Measurements from ENCODE around the gene UGP2. TPM values are rescaled to one million over a fixed set of nuclear protein-coding genes. Genes with fewer than 3 reads are reported as not detected.
"Not testable (repeated sequence)": the region's sequence is repeated elsewhere in the genome, so short reads cannot be mapped to it uniquely, and the experiment has no call there.

Gene UGP2
- 100 to 1,000 TPM; 115 to 137 (median 123) TPM for polyA plus RNA-seq (ENCODE audit: insufficient read length in 3 of 3)
- long read RNA-seq, donor 1, transcript UGP2-202 (10 exons, 2,136 nt), result major isoform, 13 of 24 reads
- long read RNA-seq, donor 1, partial matches to known transcripts, result 7 of 24 reads
- long read RNA-seq, donor 1, other reads (novel, unspliced or antisense), result 0 of 24 reads
- long read RNA-seq, donor 2, transcript UGP2-201 (10 exons, 2,338 nt), result minor isoform, 5 of 28 reads
- long read RNA-seq, donor 2, transcript UGP2-202 (10 exons, 2,136 nt), result major isoform, 13 of 28 reads
- long read RNA-seq, donor 2, partial matches to known transcripts, result 9 of 28 reads
- long read RNA-seq, donor 2, other reads (novel, unspliced or antisense), result 0 of 28 reads
- long read RNA-seq, donor 3, transcript UGP2-201 (10 exons, 2,338 nt), result minor isoform, 6 of 58 reads
- long read RNA-seq, donor 3, transcript UGP2-202 (10 exons, 2,136 nt), result major isoform, 28 of 58 reads
- long read RNA-seq, donor 3, partial matches to known transcripts, result 21 of 58 reads
- long read RNA-seq, donor 3, other reads (novel, unspliced or antisense), result 0 of 58 reads
- long read RNA-seq, donor 4, transcript UGP2-201 (10 exons, 2,338 nt), result minor isoform, 11 of 28 reads
- long read RNA-seq, donor 4, transcript UGP2-202 (10 exons, 2,136 nt), result major isoform, 17 of 28 reads
- long read RNA-seq, donor 4, partial matches to known transcripts, result 0 of 28 reads
- long read RNA-seq, donor 4, other reads (novel, unspliced or antisense), result 0 of 28 reads
- long read RNA-seq, donor 5, result 0 reads
- long read RNA-seq, donor 6, transcript UGP2-202 (10 exons, 2,136 nt), result major isoform, 17 of 37 reads
- long read RNA-seq, donor 6, partial matches to known transcripts, result 18 of 37 reads
- long read RNA-seq, donor 6, other reads (novel, unspliced or antisense), result 0 of 37 reads
- long read RNA-seq, donor 7, transcript UGP2-202 (10 exons, 2,136 nt), result major isoform, 21 of 39 reads
- long read RNA-seq, donor 7, partial matches to known transcripts, result 13 of 39 reads
- long read RNA-seq, donor 7, other reads (novel, unspliced or antisense), result 0 of 39 reads
- long read RNA-seq, donor 8, transcript UGP2-202 (10 exons, 2,136 nt), result major isoform, 42 of 112 reads
- long read RNA-seq, donor 8, partial matches to known transcripts, result 63 of 112 reads
- long read RNA-seq, donor 8, other reads (novel, unspliced or antisense), result 0 of 112 reads
- long read RNA-seq, donor 9, transcript UGP2-201 (10 exons, 2,338 nt), result minor isoform, 6 of 26 reads
- long read RNA-seq, donor 9, transcript UGP2-202 (10 exons, 2,136 nt), result major isoform, 14 of 26 reads
- long read RNA-seq, donor 9, partial matches to known transcripts, result 5 of 26 reads
- long read RNA-seq, donor 9, other reads (novel, unspliced or antisense), result 0 of 26 reads
- long read RNA-seq, donor 10, transcript UGP2-202 (10 exons, 2,136 nt), result major isoform, 27 of 37 reads
- long read RNA-seq, donor 10, partial matches to known transcripts, result 7 of 37 reads
- long read RNA-seq, donor 10, other reads (novel, unspliced or antisense), result 0 of 37 reads
- long read RNA-seq, donor 11, transcript UGP2-202 (10 exons, 2,136 nt), result major isoform, 20 of 26 reads
- long read RNA-seq, donor 11, partial matches to known transcripts, result 0 of 26 reads
- long read RNA-seq, donor 11, other reads (novel, unspliced or antisense), result 0 of 26 reads
- long read RNA-seq, donor 12, transcript UGP2-202 (10 exons, 2,136 nt), result major isoform, 8 of 33 reads
- long read RNA-seq, donor 12, partial matches to known transcripts, result 23 of 33 reads
- long read RNA-seq, donor 12, other reads (novel, unspliced or antisense), result 0 of 33 reads
- long read RNA-seq, donor 13, transcript UGP2-202 (10 exons, 2,136 nt), result major isoform, 31 of 112 reads
- long read RNA-seq, donor 13, transcript UGP2-201 (10 exons, 2,338 nt), result minor isoform, 8 of 112 reads
- long read RNA-seq, donor 13, partial matches to known transcripts, result 70 of 112 reads
- long read RNA-seq, donor 13, other reads (novel, unspliced or antisense), result 0 of 112 reads
- long read RNA-seq, donor 14, transcript UGP2-202 (10 exons, 2,136 nt), result major isoform, 17 of 31 reads
- long read RNA-seq, donor 14, transcript UGP2-201 (10 exons, 2,338 nt), result minor isoform, 5 of 31 reads
- long read RNA-seq, donor 14, partial matches to known transcripts, result 6 of 31 reads
- long read RNA-seq, donor 14, other reads (novel, unspliced or antisense), result 0 of 31 reads
- long read RNA-seq, donor 15, transcript UGP2-202 (10 exons, 2,136 nt), result major isoform, 8 of 13 reads
- long read RNA-seq, donor 15, partial matches to known transcripts, result 0 of 13 reads
- long read RNA-seq, donor 15, other reads (novel, unspliced or antisense), result 0 of 13 reads
- long read RNA-seq, donor 16, transcript UGP2-207 (11 exons, 2,057 nt), result minor isoform, 8 of 104 reads
- long read RNA-seq, donor 16, transcript UGP2-201 (10 exons, 2,338 nt), result minor isoform, 6 of 104 reads
- long read RNA-seq, donor 16, transcript UGP2-202 (10 exons, 2,136 nt), result major isoform, 68 of 104 reads
- long read RNA-seq, donor 16, partial matches to known transcripts, result 21 of 104 reads
- long read RNA-seq, donor 16, other reads (novel, unspliced or antisense), result 0 of 104 reads

DNA sequence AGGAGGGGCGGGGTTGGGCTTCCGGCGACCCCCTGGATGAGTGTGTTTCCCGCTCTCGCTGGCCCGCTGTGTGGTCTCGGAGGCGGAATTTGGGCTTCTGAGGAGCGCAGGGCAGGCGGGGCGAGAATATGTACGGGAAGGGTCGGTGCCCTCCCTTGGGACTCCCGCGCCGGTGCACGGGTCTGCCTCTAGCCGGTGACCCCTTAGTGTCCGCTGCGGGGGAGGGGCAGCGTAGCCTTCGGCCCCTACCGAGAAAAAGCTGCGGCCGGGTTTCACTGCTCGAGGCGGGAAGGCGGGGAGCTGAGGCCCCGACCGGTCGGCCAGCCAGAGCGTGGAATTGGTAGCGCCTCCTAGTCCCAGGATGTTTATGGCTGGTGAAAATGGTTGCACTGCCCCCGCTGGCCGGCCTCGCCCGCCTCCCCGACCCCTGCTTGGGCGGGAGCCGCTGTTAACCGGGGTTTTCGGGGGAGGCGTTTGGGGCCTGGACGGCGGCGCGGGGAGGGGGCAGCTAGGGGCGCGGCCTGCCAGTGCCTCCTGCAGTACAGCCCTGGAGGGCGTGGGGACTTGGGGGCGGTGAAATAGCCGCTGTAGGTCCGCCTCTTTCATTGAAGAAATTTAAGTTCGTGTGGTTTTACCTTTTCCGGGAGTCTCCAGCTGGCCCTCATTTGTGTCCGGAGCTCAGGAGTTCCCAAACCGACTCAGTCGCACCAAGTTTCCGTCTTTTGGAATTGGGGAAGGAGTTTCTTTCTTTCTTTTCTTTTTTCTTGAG lies at the start of gene UGP2:
UGP2 (plus strand) TSS at position 643 of the 769 bp plus-strand sequence. CDS start 290 bp downstream, outside the sequence.
- peak in 10 of 11 donors; percentile 69 to 89 (median 83) for DNase-seq (ENCODE audit: extremely low read depth in 1 of 11, low read depth in 9 of 11, low spot score in 4 of 11)

DNA sequence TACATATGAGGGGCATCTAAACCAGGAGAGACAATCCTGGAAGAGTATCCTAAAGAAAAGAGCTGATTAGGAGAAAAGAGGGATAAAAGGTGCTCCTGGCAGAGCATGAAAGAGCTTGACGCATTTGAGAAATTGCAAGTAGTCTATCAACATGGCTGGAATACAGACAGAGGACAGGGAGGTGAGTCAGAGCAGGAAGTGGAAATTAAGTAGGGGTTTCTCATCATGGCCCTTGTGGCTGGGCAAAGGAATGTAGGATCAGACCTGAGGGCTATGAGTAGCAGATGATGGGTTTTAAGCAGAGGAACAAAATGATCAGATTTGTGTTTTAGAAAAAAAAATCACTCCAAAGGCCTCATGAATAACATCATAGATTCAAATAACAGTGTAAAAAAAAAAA lies 49.2 kb upstream of the UGP2 start:
- no peak for DNase-seq (ENCODE audit: extremely low read depth in 1 of 11, low read depth in 9 of 11, low spot score in 4 of 11)

DNA sequence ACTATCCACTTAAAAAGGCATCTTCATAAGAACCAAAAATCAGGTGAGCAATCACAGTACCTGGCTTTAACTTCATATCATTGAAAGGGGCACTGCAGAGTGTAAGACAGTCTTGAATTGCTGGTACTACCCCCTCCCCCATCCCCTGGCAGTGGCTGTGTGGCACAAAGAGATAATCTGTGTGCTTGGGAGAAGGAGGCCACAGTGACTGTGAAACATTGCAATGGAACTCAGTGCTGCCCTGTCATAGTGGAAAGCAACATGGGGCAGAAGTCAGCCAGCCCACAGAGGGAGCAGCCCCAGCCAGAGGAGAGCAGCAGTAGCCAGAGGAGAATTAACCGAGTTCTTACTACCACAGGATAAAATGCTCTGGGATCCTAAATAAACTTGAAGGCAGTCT lies 45.3 kb upstream of the UGP2 start:
- DNase-seq (ENCODE audit: extremely low read depth in 1 of 11, low read depth in 9 of 11, low spot score in 4 of 11), result no peak

DNA sequence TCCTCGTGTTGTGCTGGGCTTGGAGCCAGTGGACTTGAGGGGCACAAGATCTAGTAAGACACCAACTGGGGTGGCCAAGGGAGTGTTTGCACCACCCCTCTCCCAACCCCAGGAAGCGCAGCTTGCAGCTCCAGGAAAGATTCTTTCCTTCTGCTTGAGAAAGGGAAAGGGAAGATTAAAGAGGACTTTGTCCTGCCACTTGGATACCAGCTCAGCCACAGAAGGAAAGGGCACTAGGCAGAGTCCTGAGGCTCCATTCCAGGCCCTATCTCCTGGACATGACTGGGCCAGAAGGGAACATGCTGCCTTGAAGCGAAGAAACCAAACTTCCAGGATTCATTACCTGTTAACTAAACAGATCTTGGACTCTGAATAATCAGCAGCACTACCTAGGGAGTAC lies 44.9 kb upstream of the UGP2 start:
- no peak for DNase-seq (ENCODE audit: extremely low read depth in 1 of 11, low read depth in 9 of 11, low spot score in 4 of 11)

DNA sequence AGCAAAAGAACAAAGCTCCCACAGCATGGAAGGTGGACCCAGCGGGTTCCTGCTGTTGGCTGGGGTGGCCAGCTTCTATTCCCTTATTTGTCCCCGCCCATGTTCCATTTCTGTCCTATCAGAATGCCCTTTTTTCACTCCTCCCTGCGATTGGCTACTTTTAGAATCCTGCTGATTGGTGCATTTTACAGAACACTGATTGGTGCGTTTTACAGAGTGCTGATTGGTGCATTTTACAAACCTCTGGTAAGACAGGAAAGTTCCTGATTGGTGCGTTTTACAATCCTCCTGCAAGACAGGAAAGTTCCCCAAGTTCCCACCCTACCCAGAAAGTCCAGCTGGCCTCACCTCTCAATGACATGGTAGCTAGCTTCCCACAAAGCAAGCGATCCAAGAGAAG lies 40.2 kb upstream of the UGP2 start:
- no peak for DNase-seq (ENCODE audit: extremely low read depth in 1 of 11, low read depth in 9 of 11, low spot score in 4 of 11)

DNA sequence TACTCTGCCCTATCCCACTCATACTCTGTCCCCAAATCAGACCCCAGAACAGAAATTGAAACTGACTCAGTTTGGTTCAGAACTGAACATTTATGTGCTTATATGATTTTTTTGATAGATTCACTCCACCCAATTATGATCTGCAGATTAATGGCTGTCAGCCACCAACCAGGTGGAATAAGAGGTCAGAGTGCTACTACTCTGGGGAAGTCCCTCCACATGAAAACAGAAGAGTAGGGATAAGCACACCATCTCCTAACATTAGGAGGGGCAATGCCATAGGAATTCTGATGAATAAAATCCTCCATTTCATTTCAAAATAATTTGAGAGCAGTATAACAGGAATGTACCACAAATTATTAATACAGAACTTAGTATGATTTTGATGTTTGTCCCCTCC lies 36.3 kb upstream of the UGP2 start:
- DNase-seq (ENCODE audit: extremely low read depth in 1 of 11, low read depth in 9 of 11, low spot score in 4 of 11), result no peak

DNA sequence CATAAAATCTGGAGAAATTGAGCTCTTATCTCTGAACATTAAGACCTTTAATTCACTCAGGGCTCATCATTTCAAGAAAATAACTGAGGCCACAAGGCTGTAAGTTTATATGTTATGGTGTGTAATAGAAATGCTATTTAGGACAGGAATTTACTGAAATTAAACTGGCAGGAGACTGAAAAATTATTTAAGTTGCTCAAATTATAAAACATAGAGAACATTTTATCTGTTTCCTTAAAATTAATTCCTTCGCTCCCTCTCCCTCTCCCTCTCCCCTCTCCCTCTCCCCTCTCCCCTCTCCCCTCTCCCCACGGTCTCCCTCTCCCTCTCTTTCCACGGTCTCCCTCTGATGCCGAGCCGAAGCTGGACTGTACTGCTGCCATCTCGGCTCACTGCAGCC lies 33.7 kb upstream of the UGP2 start:
- not testable (repeated sequence) for DNase-seq (ENCODE audit: extremely low read depth in 1 of 11, low read depth in 9 of 11, low spot score in 4 of 11)

DNA sequence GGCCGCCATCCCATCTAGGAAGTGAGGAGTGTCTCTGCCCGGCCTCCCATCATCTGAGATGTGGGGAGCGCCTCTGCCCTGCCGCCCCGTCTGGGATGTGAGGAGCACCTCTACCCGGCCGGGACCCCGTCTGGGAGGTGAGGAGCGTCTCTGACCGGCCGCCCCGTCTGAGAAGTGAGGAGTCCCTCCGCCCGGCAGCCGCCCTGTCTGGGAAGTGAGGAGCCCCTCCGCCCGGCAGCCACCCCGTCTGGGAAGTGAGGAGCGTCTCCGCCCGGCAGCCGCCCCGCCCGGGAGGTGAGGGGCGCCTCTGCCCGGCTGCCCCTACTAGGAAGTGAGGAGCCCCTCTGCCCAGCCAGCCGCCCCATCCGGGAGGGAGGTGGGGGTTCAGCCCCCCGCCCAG lies 32.8 kb upstream of the UGP2 start:
- not testable (repeated sequence) for DNase-seq (ENCODE audit: extremely low read depth in 1 of 11, low read depth in 9 of 11, low spot score in 4 of 11)

DNA sequence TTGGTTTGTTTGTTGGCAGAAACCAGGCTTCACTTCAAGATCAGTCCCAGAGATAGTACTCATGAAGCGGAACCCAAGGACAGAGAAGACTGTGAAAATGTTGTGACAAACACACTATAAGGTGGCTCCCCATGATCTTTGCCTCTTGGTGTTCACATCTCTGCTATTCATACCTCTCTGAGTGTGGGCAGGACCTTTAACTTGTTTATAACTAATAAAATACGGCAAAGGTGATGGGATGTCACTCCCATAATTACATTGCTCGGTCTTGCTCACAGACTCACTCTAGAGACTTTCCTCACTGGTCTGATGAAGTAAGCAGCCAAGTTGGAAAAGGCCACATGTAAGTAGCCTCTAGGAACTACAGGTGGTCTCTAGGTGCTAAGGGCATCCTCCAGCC lies 30.6 kb upstream of the UGP2 start:
- no peak for DNase-seq (ENCODE audit: extremely low read depth in 1 of 11, low read depth in 9 of 11, low spot score in 4 of 11)

DNA sequence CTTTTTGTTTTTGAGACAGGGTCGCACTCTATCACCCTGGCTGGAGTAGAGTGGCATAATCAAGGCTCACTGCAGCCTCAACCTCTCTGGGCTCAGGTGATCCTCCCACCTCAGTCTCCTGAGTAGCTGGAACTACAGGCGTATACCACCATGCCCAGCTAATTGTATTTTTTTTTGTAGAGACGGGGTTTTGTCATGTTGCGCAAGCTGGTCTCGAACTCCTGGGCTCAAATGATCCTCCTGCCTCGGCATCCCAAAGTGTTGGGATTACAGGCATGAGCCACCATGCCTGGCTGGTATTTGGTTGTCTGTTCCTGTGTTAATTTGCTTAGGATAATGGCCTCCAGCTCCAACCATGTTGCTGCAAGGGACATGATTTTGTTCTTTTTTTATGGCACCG lies 29.8 kb upstream of the UGP2 start:
- DNase-seq (ENCODE audit: extremely low read depth in 1 of 11, low read depth in 9 of 11, low spot score in 4 of 11), result not testable (repeated sequence)

DNA sequence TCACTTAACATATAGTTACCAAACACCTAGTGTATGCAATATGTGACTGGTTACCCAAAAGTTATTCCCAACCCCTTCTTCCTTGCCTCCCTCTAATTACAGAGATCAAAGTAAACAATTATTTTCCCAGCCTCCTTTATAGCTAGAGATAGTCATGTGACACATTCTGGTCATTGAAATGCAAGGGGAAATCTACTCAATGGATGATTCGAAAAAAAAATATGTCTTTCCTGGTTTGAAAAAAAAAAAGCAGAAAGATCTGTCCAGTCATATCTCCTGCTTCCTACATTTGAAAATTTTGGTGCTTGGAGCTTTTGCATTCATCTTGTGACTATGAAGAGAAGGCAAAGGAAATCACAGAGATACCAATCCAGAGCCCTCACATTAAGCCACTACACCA lies 27.6 kb upstream of the UGP2 start:
- DNase-seq (ENCODE audit: extremely low read depth in 1 of 11, low read depth in 9 of 11, low spot score in 4 of 11), result no peak

DNA sequence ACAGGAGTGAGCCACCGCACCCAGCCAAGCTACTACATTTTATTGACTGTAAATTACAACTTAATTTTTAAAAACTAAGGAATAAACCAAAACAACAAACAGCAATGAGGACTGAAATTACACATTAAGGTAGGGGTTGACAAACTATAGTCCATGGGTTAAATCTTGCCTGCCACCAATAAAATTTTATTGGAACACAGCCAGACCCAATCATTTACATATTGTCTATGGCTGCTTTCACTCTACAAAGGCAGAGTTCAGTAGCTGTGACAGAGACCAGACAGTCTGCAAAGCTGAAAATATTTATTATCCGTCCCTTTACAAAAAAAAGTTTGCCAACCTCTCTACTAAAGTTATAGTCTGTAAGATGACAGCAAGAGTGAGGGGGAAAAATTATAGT lies 24.3 kb upstream of the UGP2 start:
- no peak for DNase-seq (ENCODE audit: extremely low read depth in 1 of 11, low read depth in 9 of 11, low spot score in 4 of 11)

DNA sequence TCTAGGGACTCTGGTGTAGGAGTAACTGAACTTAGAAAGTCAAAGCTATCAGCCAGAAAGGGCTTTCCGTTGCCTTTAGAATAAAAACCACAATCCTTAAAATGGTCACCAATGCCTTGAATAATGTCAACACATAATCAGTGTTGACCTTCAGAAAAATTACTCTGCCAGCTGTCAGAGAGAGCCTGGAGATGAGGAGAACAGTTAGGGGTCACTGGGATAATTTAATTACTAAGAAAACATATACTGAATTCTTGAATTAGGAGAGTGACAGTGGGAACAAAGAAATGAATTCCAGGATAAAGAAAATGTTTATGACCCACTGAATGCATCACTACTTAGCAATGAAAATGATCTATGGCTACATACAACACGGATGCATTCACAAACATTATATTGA lies 23.4 kb upstream of the UGP2 start:
- peak in 3 of 11 donors; percentile 29 to 39 (median 38) for DNase-seq (ENCODE audit: extremely low read depth in 1 of 11, low read depth in 9 of 11, low spot score in 4 of 11)

DNA sequence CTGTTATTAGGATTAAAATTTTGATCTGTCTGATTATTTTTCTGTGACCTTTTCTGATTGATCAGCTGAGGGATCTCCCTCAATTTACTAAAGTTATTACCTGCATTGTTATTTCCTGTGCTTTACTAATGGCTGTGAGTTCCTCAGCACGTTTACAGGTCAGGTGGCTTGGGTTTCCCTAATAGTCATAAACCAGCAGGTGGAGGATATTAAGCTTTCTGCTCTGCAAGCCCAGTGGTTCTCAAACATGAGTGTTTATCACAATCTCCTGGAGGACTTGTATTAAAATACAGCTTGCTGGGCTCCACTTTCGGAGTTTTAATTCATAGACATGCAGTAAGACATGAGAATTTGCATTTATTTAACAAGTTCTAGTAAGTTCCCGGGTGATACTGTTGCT lies 22.4 kb upstream of the UGP2 start:
- DNase-seq (ENCODE audit: extremely low read depth in 1 of 11, low read depth in 9 of 11, low spot score in 4 of 11), result no peak

DNA sequence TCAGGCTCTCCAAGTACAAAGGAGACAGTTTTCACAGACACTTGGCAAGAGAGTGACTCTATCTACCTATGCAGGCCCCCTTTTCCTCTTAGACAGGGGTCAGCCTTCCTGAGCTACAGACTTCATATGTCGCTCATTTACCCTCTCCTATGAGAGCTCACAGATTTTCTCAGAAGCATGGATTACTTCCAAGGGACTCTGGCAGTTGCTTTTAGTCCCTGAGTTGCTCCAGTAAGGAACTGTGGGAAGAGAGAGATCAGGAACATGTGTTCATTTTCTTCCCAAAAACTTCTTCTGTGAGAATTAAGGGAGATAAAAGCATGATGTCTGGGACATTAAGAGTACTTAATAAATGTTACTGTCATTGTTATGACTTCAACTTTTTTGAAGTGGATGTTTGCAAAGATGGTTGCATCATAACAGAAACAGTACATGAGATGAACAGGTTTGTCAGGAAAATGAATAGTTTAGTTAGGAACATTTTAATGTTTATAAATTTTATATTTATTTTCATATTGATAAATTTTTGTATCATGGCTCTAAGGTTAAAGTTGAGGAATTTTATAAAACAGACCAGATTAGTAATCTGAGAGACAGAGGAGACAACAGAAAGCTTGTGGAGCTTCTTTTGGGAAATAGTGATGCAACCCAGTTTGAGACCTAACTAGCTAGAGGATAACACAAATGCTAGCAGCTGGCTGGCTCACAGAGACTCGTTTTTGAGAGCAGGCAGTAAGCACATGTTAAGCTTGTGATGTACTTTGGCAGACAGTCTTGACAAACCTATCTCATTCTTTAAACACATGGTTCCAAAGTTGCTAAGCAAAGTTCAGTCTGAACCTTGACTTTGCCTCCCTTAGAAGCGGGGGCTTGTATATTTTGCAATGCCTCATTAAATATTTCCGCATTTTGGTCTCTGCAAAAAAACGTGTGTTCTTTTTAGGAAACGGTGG lies 21.7 kb upstream of the UGP2 start:
- DNase-seq (ENCODE audit: extremely low read depth in 1 of 11, low read depth in 9 of 11, low spot score in 4 of 11), result peak in 1 of 11 donors; percentile 15
